VCaP (cell line): ENCODE results near the gene ATP1A2.
A peak's percentile ranks its signal among the peaks of the same experiment; 100 is the strongest.

Experiments
- H3K27ac ChIP-seq: fragments of 450-650 bp; 2 replicates; pipeline ENCODE4 v1.5.1; 2017
- CTCF ChIP-seq: fragments of 450-650 bp; conservative IDR thresholded peaks from 2 replicates; pipeline ENCODE4 v1.5.1; 2017; ENCODE audit warnings: mild to moderate bottlenecking, moderate library complexity

Gene ATP1A2

DNA sequence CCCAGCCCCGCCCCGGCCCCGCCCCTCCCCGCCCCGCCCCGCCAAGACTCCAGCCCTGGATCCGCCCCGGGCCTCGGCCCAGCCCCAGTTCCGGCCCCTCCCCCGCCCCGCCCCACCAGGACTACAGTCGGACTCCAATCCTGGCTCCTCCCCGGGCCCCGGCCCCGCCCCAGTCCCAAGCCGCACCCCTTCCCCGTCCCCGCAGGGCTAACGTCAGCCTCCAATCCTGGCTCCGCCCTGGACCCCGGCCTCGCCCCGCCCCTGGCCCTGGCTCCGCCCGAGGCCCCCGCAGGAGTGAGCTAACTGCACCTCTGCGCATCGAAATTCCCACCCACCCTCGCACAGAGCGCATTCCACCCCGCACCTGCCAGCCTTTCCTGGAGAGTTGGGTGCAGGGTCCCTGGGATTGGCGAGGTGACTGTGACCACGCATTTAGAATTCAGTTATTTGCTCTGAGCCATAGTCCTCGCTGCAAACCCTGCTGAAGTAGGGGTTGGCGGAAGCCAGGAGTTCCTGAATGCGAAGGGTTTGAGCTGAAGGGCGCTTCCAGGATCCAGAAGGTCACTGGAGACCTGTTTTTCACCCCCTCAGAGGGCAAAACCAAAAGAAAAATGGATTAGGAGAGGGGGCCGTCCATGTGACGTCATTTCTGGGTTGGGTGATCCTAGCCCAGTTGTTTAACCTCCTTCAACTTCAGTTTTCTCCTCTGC is 16.6 kb upstream of the ATP1A2 start:
- peak overlapping the region; percentile 65 for H3K27ac ChIP-seq
- TF ChIP-seq CTCF, result no peak

- peak overlapping the region; percentile 65; the same call in 1 of the 2 replicates for H3K27ac ChIP-seq
- TF ChIP-seq CTCF, result no peak
These were observed 15.7 kb upstream of the ATP1A2 start for GRCh38 chr1:160099716-160100375.

DNA sequence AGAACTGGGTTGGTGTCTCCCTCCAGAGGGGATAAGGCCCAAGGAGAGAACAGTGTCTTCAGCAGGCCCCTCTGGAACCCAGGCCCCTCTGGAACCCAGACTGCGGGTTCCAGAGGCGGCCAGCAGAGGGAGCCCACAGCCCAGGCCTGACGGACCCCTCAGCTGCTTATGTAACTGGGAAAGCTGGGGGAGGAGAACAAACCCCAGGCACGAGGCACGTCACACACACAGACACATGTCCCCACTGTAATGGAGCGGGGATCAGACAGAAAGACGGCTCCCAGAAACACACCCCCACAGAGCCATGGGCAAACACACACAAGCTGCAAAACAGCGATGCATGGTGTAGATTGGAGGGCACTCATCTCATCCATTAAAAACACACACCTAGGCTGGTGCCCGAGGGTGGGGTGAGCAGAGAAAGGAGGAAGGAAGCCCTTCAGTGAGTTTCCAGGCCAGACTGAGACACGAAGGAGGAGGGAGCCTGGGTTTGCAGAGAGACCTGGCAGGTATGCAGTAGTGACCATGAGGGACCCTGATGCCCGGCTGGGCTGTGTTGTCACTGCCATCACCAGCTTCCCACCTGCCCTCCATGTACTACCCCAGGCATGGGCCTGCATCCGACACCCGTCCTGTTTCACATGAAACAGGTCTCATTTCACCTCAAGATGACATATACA is 14.4 kb upstream of the ATP1A2 start:
- TF ChIP-seq CTCF, result peak; percentile 96
- H3K27ac ChIP-seq, result peak overlapping the region; percentile 66

DNA sequence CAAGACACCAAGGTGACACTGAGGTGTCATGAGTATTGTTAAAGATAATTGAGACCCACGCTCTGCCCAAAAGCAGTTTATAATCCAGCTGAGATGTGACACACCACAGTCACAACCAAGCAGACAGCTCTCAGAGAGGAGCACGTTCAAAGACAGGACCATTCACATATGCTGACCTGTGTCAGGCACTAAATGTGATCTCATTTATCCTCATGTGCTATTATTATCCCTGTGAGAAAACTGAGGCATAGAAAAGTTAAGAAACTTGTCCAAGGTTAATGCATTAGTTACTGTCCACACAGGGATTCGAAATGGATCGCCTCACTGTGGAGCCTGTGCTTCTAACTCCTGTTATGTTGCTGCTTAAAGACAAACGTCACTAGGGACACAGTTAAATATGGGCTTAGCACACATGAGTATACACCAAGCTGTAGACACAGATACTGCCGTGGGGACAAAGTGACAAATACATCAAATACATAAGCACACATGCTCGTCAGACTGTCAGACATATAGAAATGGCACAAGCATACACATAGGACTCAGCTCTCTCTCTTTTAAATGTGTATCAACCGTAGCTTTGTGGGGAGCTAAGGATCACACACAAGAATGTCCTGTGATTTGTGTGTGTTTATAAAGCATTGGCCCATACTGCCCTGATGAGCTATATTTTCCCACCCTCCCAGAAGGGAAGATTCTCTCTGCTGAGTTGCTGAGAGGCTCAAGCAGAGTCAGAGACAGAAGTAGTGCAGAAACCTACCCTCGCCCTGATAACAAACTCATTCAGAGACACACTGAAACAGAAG is 13.6 kb upstream of the ATP1A2 start:
- no peak for TF ChIP-seq CTCF

GRCh38 chr1:160103658-160104408 is 11.7 kb upstream of the ATP1A2 start:
- no peak overlapping the region for H3K27ac ChIP-seq
- TF ChIP-seq CTCF, result no peak

More for the DNA sequence above, 13.6 kb upstream of the ATP1A2 start:
- H3K27ac ChIP-seq, result peak overlapping the region; percentile 66

GRCh38 chr1:160104486-160104885 is 11.1 kb upstream of the ATP1A2 start:
- TF ChIP-seq CTCF, result no peak

More at GRCh38 chr1:160104486-160104885, 11.1 kb upstream of the ATP1A2 start:
- H3K27ac ChIP-seq, result no peak overlapping the region
